ENCODE results near the gene CTSD.
A peak's percentile ranks its signal among the peaks of the same experiment; 100 is the strongest.

DNA sequence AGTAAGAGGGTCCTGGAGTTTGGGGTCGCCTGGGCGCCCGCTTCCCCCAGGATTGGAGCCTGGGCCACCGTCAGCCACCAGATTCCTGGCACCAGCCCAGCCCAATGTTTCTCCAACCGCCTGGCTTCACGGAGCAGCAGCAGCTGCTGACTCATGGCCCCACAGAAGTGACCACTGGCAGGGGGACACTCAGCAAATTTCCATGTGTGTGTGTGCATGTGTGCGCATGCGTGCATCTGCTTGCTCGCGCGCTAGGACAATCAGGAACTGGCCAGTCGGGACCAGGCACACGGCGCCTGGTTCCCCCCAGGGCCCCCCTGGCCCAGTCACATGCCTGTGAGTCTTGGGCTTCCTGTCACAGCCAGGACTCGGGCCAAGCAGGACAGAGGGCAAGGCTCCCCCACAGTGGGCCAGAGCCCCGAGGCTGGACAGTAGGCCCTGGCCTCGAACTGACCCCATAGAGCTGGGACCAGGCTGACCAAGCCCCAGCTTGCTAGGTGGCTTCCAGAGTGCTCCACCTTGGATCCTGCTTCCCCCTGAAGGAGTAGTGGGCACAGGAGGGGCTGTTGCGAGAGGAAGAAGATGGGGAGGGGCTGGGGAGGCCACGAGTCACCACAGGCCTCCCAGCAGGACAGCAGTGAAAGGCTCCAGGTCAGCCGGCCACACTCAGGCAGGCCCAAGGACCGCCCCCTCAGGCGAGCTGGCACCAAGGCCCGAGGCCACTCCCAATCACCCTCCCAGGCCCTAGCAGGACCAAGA lies 3.2 kb downstream of the CTSD start:
- TF ChIP-seq POLR2A (IDR thresholded peaks at IDR 0.05), result peak in 1 of 2 donors; percentile 37
- TF ChIP-seq, protein P1, sequence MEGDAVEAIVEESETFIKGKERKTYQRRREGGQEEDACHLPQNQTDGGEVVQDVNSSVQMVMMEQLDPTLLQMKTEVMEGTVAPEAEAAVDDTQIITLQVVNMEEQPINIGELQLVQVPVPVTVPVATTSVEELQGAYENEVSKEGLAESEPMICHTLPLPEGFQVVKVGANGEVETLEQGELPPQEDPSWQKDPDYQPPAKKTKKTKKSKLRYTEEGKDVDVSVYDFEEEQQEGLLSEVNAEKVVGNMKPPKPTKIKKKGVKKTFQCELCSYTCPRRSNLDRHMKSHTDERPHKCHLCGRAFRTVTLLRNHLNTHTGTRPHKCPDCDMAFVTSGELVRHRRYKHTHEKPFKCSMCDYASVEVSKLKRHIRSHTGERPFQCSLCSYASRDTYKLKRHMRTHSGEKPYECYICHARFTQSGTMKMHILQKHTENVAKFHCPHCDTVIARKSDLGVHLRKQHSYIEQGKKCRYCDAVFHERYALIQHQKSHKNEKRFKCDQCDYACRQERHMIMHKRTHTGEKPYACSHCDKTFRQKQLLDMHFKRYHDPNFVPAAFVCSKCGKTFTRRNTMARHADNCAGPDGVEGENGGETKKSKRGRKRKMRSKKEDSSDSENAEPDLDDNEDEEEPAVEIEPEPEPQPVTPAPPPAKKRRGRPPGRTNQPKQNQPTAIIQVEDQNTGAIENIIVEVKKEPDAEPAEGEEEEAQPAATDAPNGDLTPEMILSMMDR (IDR thresholded peaks at IDR 0.05), result no peak
